GM12878 (cell line): ENCODE results near the gene CCDC88C. TPM values are rescaled to one million over a fixed set of nuclear protein-coding genes. Genes with fewer than 3 reads are reported as not detected.

Experiments
- ATAC-seq: fragments of 200-7000 bp; cut with Tn5 transposase; 3 replicates; pipeline ENCODE4 v1.9.1; 2020; ENCODE audit warnings: mild to moderate bottlenecking, moderate library complexity
- BruUV-seq: library from RNA; stranded (reverse); fragments of 400-500 nt; replicated peaks from 2 replicates; lab custom pipeline; 2021; lab: Mats Ljungman, UMichigan
- CTCF ChIA-PET: fragments of 300-600 bp; sonication (Branson Sonifier 250); formaldehyde crosslinking; extraction: SDS; loops from one replicate; lab custom pipeline; 2021; ENCODE audit warnings: inconsistent platforms; lab: Yijun Ruan, JAX
- POLR2A ChIA-PET: fragments of 350-600 bp; formaldehyde crosslinking; extraction: SDS; loops from one replicate; lab custom pipeline; 2021; ENCODE audit warnings: inconsistent platforms; lab: Charles Lee
- RAD21 ChIA-PET: fragments of 300-600 bp; sonication (Branson Sonifier 250); formaldehyde crosslinking; loops from one replicate; lab custom pipeline; 2023; ENCODE audit warnings: antibody characterized with exemption; ENCODE audit not compliant: unreplicated experiment; lab: Charles Lee
- SMC1A ChIA-PET: fragments of 300-600 bp; sonication (Branson Sonifier 250); formaldehyde crosslinking; loops from one replicate; lab custom pipeline; 2023; ENCODE audit not compliant: unreplicated experiment, uncharacterized antibody; lab: Charles Lee
- DNase-seq: peaks from one replicate; pipeline ENCODE4 v3.0.0-alpha.2; 2011; ENCODE audit warnings: low read depth, low spot score
- FAIRE-seq: peaks from 3 replicates; lab custom pipeline; 2011; peaks lifted over from hg19 to GRCh38; lab: Jason Lieb, UNC
- H2AFZ ChIP-seq: 2 replicates; pipeline ENCODE4 v1.6.0; 2011; ENCODE audit warnings: low read depth, low read length, control low read depth; ENCODE audit not compliant: control insufficient read depth
- H3K27ac ChIP-seq: 2 replicates; pipeline ENCODE4 v1.5.1; 2011; ENCODE audit warnings: control low read depth; ENCODE audit not compliant: control insufficient read depth, insufficient read depth
- H3K27me3 ChIP-seq, 2 experiments: replicated peaks in 1 of 2; 2 replicates each; pipeline versions ENCODE4 v1.6.0 to v1.6.1; 2011; ENCODE audit warnings: low read length in 1 of 2; ENCODE audit not compliant: control insufficient read depth in 2 of 2, insufficient read depth in 2 of 2
- H3K36me3 ChIP-seq, 2 experiments: 2 replicates each; pipeline ENCODE4 v1.5.1; 2011; ENCODE audit warnings: low read length in 1 of 2; ENCODE audit not compliant: control insufficient read depth in 2 of 2, insufficient read depth in 2 of 2
- H3K4me1 ChIP-seq: 2 replicates; pipeline ENCODE4 v1.6.1; 2011; ENCODE audit warnings: mild to moderate bottlenecking, low read length, moderate library complexity, mixed read lengths; ENCODE audit not compliant: control insufficient read depth, insufficient read depth
- H3K4me2 ChIP-seq: 2 replicates; pipeline ENCODE4 v1.6.0; 2011; ENCODE audit warnings: control low read depth; ENCODE audit not compliant: control insufficient read depth, insufficient read depth
- H3K4me3 ChIP-seq: fragments of 200-600 bp; sonication (generic); 2 replicates; pipeline ENCODE4 v1.5.1; 2016
- H3K79me2 ChIP-seq: 2 replicates; pipeline ENCODE4 v1.6.0; 2011; ENCODE audit warnings: low read length; ENCODE audit not compliant: control insufficient read depth, insufficient read depth
- H3K9ac ChIP-seq: 2 replicates; pipeline ENCODE4 v1.8.0; 2011; ENCODE audit warnings: low read length, control low read depth, mixed read lengths; ENCODE audit not compliant: control insufficient read depth, insufficient read depth
- H3K9me3 ChIP-seq: replicated peaks from 3 replicates; pipeline ENCODE4 v1.5.1; 2011; ENCODE audit warnings: mild to moderate bottlenecking, low read length; ENCODE audit not compliant: control insufficient read depth, insufficient read depth
- H4K20me1 ChIP-seq: 2 replicates; pipeline ENCODE4 v1.6.0; 2011; ENCODE audit not compliant: control insufficient read depth, insufficient read depth
- ESRRA ChIP-seq: IDR thresholded peaks from 2 replicates; pipeline ENCODE4 v1.6.1; 2012; ENCODE audit warnings: mild to moderate bottlenecking, low read length, improper control_type of control experiment
- FOS ChIP-seq: IDR thresholded peaks from 3 replicates; pipeline ENCODE4 v1.6.1; 2011; ENCODE audit warnings: borderline replicate concordance; ENCODE audit not compliant: insufficient read length; ENCODE audit errors: extremely low read depth
- IKZF1 ChIP-seq: fragments of 450-650 bp; conservative IDR thresholded peaks from 2 replicates; pipeline ENCODE4 v1.6.1; 2017; ENCODE audit warnings: antibody characterized with exemption, mild to moderate bottlenecking
- PKNOX1 ChIP-seq: fragments of 450-650 bp; IDR thresholded peaks from 2 replicates; pipeline ENCODE4 v1.6.1; 2016; ENCODE audit warnings: mild to moderate bottlenecking
- POLR2AphosphoS2 ChIP-seq: IDR thresholded peaks from 2 replicates; pipeline ENCODE4 v1.6.1; 2011; ENCODE audit warnings: low read depth, mild to moderate bottlenecking, low read length, improper control_type of control experiment, moderate library complexity
- REST ChIP-seq: IDR thresholded peaks from 2 replicates; pipeline ENCODE4 v1.6.1; 2012; ENCODE audit warnings: mild to moderate bottlenecking, low read depth, low read length
- SREBF1 ChIP-seq: IDR thresholded peaks from 2 replicates; pipeline ENCODE4 v1.6.1; 2012; ENCODE audit warnings: mild to moderate bottlenecking, low read length
- SUZ12 ChIP-seq: fragments of 200-600 bp; sonication (generic); IDR thresholded peaks from one replicate; pipeline ENCODE4 v1.6.1; 2018; ENCODE audit warnings: antibody characterized with exemption, mild to moderate bottlenecking; ENCODE audit not compliant: unreplicated experiment
- TBL1XR1 ChIP-seq: IDR thresholded peaks from 2 replicates; pipeline ENCODE4 v1.6.1; 2012; ENCODE audit warnings: low read depth, low read length, improper control_type of control experiment
- WGBS: methylation state at CpG from one replicate; pipeline ENCODE4 v1.1.6; 2016; ENCODE audit warnings: low lambda C conversion rate; ENCODE audit not compliant: insufficient replicate concordance, insufficient coverage; ENCODE audit errors: missing lambda C conversion rate; 5-methylcytosine and 5-hydroxymethylcytosine counted together
- in situ Hi-C: fragments of 300-500 bp; cut with MboI; formaldehyde crosslinking; loops from 9 replicates; pipeline ENCODE4 v1.14.3; 2018; ENCODE audit warnings: mixed read lengths
- intact Hi-C: fragments of 100-400 bp; cut with micrococcal nuclease; formaldehyde crosslinking; loops from one replicate; pipeline ENCODE4 v1.14.2; 2022; ENCODE audit not compliant: unreplicated experiment
- polyA plus RNA-seq, 11 experiments: library from polyadenylated mRNA; depleted of rRNA in 4 of 11; unstranded in 6 of 11; stranded (reverse) in 5 of 11; fragments of >200 nt; fragmentation: Nextera tagmentation in 4 of 11; fragmentation: Illumina TruSeq in 1 of 11; extraction: Ambion mirVana in 4 of 11; extraction: Trizol in 1 of 11; gene quantifications; 1 replicate in 1 of 11; 2 replicates in 10 of 11; pipeline versions ENCODE4 v1.2.1 to v1.2.3, GENCODE V29; 2011 to 2016; ENCODE audit warnings: inconsistent platforms in 2 of 11, missing spikeins in 2 of 11, low read depth in 1 of 11
- total RNA-seq, 4 experiments: library from RNA; depleted of rRNA in 3 of 4; stranded (reverse); fragments of >200 nt in 3 of 4; fragmentation: Illumina TruSeq in 1 of 4; extraction: Trizol in 1 of 4; gene quantifications; 2 replicates each; pipeline versions ENCODE4 v1.2.1 to v1.2.3, GENCODE V29; 2013 to 2021
- TF ChIP-seq, protein P1 (sequence below): fragments of 450-650 bp; IDR thresholded peaks from 2 replicates; pipeline ENCODE4 v1.6.1; 2017; ENCODE audit warnings: mild to moderate bottlenecking, moderate library complexity
- TF ChIP-seq, protein P2 (sequence below): fragments of 450-650 bp; formaldehyde crosslinking; IDR thresholded peaks from 2 replicates; pipeline ENCODE4 v1.4.0; 2020; ENCODE audit warnings: mild to moderate bottlenecking, moderate library complexity

The CCDC88C gene
- total and polyA plus RNA-seq, 10 of the 15 experiments (the other 5 are each of a cell fraction or from before 2014, with no cell fraction given), result 4.0 to 79.6 (median 36.6) TPM

- H2AFZ ChIP-seq, result no peak overlapping the region
- no peaks in the 10 kb centered on the region; the same call in 2 of the 3 replicates for H3K9me3 ChIP-seq
- H3K36me3 ChIP-seq, result peaks cover 19 to 28% of the 10 kb centered on the region in 2 experiments
- BruUV-seq, result no TSS peak
- no peak overlapping the region for H3K9ac ChIP-seq
- in situ Hi-C loops (no loop called here), intact Hi-C loops (no loop called here)
- POLR2A ChIA-PET, result interaction anchor here (1.9 kb wide), 1 partner anchor 20 kb away, joined by 6 read pairs; no protein-coding TSS in a partner anchor
- H3K4me3 ChIP-seq, result no peak overlapping the region
- FAIRE-seq (no peak), DNase-seq (no peak), ATAC-seq (no peak)
- H4K20me1 ChIP-seq, result no peaks in the 10 kb centered on the region
- peaks cover 43% of the 10 kb centered on the region for H3K79me2 ChIP-seq
- CTCF ChIA-PET, result interaction anchor here (0.7 to 2.3 kb wide), 3 partner anchors 12 to 48 kb away, joined by 3 to 12 read pairs (median 3); no protein-coding TSS in a partner anchor
- no peaks in the 10 kb centered on the region for H3K27me3 ChIP-seq
- WGBS, result 13% methylated on average over 5 of the region's 5 CpGs
- RAD21 ChIA-PET, result interaction anchor here (1.3 to 1.5 kb wide), 2 partner anchors 19 to 73 kb away, joined by 3 to 5 read pairs; partner anchors contain the start of gene CCDC88C
- peaks cover 29% of the 10 kb centered on the region for H3K4me1 ChIP-seq
- no peak overlapping the region for H3K4me2 ChIP-seq
- no peak overlapping the region for H3K27ac ChIP-seq
- SMC1A ChIA-PET, result interaction anchor here (0.6 to 2.9 kb wide), 6 partner anchors 11 to 144 kb away, joined by 3 to 25 read pairs (median 4); no protein-coding TSS in a partner anchor
- TF ChIP-seq, protein P1, sequence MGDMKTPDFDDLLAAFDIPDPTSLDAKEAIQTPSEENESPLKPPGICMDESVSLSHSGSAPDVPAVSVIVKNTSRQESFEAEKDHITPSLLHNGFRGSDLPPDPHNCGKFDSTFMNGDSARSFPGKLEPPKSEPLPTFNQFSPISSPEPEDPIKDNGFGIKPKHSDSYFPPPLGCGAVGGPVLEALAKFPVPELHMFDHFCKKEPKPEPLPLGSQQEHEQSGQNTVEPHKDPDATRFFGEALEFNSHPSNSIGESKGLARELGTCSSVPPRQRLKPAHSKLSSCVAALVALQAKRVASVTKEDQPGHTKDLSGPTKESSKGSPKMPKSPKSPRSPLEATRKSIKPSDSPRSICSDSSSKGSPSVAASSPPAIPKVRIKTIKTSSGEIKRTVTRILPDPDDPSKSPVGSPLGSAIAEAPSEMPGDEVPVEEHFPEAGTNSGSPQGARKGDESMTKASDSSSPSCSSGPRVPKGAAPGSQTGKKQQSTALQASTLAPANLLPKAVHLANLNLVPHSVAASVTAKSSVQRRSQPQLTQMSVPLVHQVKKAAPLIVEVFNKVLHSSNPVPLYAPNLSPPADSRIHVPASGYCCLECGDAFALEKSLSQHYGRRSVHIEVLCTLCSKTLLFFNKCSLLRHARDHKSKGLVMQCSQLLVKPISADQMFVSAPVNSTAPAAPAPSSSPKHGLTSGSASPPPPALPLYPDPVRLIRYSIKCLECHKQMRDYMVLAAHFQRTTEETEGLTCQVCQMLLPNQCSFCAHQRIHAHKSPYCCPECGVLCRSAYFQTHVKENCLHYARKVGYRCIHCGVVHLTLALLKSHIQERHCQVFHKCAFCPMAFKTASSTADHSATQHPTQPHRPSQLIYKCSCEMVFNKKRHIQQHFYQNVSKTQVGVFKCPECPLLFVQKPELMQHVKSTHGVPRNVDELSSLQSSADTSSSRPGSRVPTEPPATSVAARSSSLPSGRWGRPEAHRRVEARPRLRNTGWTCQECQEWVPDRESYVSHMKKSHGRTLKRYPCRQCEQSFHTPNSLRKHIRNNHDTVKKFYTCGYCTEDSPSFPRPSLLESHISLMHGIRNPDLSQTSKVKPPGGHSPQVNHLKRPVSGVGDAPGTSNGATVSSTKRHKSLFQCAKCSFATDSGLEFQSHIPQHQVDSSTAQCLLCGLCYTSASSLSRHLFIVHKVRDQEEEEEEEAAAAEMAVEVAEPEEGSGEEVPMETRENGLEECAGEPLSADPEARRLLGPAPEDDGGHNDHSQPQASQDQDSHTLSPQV, result no peak
- TF ChIP-seq ESRRA (no peak), POLR2AphosphoS2 (no peak), FOS (no peak), TBL1XR1 (no peak), IKZF1 (no peak), SREBF1 (no peak), PKNOX1 (no peak), SUZ12 (no peak), REST (no peak)
- TF ChIP-seq, protein P2, sequence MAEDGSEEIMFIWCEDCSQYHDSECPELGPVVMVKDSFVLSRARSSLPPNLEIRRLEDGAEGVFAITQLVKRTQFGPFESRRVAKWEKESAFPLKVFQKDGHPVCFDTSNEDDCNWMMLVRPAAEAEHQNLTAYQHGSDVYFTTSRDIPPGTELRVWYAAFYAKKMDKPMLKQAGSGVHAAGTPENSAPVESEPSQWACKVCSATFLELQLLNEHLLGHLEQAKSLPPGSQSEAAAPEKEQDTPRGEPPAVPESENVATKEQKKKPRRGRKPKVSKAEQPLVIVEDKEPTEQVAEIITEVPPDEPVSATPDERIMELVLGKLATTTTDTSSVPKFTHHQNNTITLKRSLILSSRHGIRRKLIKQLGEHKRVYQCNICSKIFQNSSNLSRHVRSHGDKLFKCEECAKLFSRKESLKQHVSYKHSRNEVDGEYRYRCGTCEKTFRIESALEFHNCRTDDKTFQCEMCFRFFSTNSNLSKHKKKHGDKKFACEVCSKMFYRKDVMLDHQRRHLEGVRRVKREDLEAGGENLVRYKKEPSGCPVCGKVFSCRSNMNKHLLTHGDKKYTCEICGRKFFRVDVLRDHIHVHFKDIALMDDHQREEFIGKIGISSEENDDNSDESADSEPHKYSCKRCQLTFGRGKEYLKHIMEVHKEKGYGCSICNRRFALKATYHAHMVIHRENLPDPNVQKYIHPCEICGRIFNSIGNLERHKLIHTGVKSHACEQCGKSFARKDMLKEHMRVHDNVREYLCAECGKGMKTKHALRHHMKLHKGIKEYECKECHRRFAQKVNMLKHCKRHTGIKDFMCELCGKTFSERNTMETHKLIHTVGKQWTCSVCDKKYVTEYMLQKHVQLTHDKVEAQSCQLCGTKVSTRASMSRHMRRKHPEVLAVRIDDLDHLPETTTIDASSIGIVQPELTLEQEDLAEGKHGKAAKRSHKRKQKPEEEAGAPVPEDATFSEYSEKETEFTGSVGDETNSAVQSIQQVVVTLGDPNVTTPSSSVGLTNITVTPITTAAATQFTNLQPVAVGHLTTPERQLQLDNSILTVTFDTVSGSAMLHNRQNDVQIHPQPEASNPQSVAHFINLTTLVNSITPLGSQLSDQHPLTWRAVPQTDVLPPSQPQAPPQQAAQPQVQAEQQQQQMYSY (CRISPR knock-in tag), result no peak
These were observed 73.5 kb downstream of the CCDC88C start for GRCh38 chr14:91344096-91344495.
